ENCODE data around the gene CXCL9. TPM values are rescaled to one million over a fixed set of nuclear protein-coding genes. Genes with fewer than 3 reads are reported as not detected.
"Not testable (repeated sequence)": the region's sequence is repeated elsewhere in the genome, so short reads cannot be mapped to it uniquely, and the experiment has no call there.

The CXCL9 gene
- total RNA-seq, 1 experiment from 2014 or later, result not detected

DNA sequence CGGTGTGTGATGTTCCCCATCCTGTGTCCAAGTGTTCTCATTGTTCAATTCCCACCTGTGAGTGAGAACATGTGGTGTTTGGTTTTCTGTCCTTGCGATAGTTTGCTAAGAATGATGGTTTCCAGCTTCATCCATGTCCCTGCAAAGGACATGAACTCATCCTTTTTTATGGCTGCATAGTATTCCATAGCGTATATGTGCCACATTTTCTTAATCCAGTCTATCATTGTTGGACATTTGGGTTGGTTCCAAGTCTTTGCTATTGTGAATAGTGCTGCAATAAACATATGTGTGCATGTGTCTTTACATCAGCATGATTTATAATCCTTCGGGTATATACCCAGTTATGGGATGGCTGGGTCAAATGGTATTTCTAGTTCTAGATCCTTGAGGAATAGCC, 45.2 kb downstream of the CXCL9 start:
- DNase-seq (ENCODE audit: low read depth), result not testable (repeated sequence)

DNA sequence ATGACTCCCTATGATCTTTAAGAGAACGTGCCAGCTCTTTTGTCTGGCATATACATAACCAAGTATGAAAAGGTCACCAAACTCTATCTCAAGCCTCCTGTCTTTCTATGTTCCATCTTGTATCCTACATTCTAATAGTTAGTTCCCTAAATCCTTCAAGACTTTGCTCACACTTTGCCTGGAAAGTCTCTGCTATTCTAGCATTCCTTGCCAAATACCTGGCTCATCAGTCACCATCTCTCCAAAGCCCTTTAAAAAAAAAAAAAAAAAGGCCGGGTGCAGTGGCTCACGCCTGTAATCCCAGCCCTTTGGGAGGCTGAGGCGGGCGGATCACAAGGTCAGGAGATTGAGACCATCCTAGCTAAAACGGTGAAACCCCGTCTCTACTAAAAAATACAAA, 48.8 kb downstream of the CXCL9 start:
- DNase-seq (ENCODE audit: low read depth), result not testable (repeated sequence)

DNA sequence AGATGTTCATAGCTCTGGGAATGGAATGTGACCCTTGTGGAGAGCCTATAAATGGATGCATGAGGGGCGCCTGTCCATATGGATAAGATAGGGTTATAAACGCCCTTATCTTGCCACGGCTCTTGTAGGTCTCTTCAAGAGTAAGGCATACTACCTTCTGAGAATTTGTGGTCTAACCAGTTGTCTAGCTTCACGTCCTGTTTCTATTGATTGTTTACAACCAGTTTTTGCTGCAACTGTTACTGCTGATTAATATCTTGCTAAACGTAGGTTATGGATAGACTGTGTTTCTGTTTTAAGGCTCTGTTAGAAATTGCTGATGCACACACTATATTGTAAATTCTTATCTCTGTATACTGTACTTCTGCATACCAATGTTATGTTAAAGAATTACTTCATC, 52.5 kb downstream of the CXCL9 start:
- not testable (repeated sequence) for DNase-seq (ENCODE audit: low read depth)

GRCh38 chr4:75953509-75953908, 53.8 kb downstream of the CXCL9 start:
- DNase-seq (ENCODE audit: low read depth), result no peak

Other genes with a start within 250 kb of the CXCL9 start
- 0.06 TPM in 1 of 2 replicates, not detected in the other for gene PPEF2, start 105.1 kb downstream of the CXCL9 start, total RNA-seq (2014; rRNA removed)
- 21.3 and 24.4 TPM in 2 replicates for gene NAAA, start 66.5 kb downstream of the CXCL9 start, total RNA-seq (2014; rRNA removed)
- 36.9 and 39.7 TPM in 2 replicates for gene SDAD1, start 16.6 kb downstream of the CXCL9 start, total RNA-seq (2014; rRNA removed)
- not detected in 2 replicates for gene CXCL10, start 16.0 kb upstream of the CXCL9 start, total RNA-seq (2014; rRNA removed)
- 0.40 TPM in 1 of 2 replicates, not detected in the other for gene CXCL11, start 28.6 kb upstream of the CXCL9 start, total RNA-seq (2014; rRNA removed)
- not detected in 2 replicates for gene ART3, start 67.2 kb upstream of the CXCL9 start, total RNA-seq (2014; rRNA removed)
- gene NUP54, start 140.9 kb upstream of the CXCL9 start, total RNA-seq (2014; rRNA removed), result 42.4 and 48.2 TPM in 2 replicates
- gene SCARB2, start 206.3 kb upstream of the CXCL9 start, total RNA-seq (2014; rRNA removed), result 156 and 163 TPM in 2 replicates
- 0.11 and 0.19 TPM in 2 replicates for gene FAM47E, start 244.2 kb upstream of the CXCL9 start, total RNA-seq (2014; rRNA removed)